Measurements from ENCODE around the gene ZNF367.
"Not testable (repeated sequence)": the region's sequence is repeated elsewhere in the genome, so short reads cannot be mapped to it uniquely, and the experiment has no call there.

Gene ZNF367

DNA sequence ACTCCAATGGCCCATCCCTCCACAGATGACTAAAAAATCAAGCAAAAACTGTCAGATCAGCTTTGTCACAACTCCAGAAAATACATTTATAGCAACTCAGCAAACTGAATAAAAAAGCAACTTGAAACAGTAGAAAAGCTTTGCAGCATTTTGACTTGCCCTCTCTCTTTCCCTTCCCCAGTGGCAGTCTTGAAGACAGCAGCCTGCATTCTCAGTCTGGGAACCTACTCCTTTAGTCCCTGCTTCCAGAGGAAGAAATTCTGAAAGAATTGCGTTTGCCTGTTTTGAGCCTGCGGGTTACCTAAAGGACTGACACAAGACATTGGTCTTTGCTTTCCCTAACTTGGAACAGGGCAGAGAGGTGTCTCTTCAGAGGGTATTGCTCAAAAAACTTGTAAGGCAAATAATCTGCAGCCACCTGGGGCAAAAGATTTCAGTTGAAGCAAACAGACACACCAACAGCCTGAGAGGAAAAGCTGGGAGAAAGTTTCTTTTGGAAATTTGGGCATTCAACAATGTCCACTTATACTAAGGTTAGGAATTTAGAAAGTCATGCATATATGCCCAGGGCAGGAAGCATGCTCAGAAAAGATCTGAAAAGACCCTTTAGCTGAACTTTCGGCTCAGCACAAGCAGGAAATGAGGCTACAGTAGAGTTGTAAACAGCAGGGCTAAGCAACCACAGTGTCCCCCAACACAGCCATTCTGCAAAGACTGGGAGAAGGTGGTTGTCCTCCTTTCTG lies 19.4 kb downstream of the ZNF367 start:
- DNase-seq: no peak

DNA sequence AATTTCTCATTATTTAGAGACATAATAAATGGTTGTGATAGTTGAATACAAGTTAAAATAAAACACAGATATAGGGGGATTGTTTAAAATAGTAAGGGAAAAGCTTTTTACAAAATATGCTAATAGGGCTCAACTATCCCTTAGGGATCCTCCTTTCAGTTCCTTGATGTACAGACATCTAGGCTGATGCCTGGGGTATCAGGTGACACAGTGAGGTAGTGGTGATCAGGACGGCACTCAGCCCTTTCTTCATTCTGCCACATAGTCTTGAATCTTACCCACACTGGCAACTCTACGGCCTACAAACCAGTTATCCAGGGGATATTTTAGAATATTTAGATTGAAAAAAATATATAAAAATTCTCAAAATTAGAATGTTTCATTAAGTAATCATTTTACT lies 22.2 kb downstream of the ZNF367 start:
- no peak for DNase-seq

DNA sequence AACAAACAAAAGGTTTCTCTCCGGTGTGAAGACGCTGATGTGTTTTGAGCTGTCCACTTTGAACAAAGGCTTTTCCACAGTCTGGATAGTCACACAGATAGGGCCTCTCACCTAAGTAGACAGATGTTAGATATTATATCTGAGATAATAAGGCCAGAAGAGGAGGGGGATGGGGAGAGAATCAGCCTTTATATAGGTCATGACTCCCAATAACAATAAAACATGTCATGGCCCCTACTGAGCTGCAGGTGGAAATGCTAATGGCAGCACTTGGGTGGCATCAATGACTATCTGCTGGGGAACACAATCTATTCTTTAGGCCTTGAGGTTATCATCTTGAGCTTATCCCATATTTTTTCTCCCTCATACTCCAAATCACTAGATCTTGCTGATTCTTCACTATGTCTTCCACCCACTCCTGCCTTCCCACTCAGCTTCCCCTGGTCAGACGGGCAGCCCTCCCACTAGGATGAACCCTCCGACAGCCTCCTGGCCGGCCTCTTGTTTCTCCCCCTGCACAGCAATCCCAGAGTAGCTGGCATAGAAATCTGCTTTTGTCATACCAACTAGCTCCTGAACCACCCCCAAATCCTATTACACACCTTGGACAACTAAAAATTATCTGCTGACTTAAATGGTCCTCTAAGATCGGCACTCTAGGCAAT lies 23.2 kb downstream of the ZNF367 start:
- DNase-seq: no peak

DNA sequence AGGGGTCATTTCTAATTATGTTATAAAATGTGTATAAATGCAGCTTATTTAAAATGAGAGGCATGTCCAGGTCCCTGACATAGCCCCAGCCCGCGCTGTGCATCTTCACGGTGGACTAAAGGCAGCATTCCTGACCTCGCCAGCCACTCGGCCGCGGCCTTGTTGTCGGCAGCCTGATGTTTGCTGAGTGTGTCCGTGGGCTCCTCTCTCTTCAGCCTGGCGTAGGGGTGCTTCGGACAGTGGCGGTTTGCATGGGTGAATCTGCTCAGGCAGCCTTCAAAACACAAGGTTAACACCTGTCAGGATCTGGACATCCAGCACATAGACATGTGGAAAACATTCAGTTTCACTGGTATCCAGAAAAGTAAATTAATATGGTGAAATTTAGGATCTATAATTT lies 25.9 kb downstream of the ZNF367 start:
- DNase-seq: no peak

DNA sequence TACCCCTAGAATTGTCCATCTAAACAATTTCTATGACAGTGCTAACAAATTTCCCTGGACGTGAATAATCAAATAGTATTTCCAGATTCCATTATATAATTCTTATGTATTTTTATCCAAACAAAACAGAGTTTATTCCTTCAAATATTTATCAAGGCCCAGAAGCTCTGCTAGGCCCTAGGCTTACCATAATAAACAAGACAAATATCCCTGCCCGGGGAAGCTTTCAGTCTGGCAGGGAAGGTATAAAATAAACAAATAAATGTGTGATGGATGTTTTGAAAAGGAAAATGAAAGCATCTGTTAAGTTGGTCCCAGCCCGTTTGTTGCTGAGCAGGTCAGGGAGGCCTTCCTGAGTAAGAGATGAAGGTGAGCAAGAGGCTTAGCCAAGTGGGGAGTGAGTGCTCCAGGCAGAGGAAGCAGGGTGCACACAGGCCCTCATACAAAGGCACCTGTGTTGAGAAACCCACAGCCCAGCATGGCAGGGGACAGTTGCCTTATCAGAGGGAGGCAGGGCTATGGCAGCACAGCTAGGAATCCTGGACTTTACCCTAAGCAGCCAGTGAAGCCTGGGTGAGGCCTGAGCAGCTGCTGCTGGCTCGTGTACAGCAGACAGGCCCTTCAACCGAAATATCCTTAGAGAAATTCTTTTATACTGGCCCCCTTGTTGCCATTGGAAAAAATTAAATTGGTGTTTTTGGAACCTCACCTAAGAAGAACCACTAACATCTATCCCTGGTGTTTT lies 27.0 kb downstream of the ZNF367 start:
- DNase-seq: no peak

DNA sequence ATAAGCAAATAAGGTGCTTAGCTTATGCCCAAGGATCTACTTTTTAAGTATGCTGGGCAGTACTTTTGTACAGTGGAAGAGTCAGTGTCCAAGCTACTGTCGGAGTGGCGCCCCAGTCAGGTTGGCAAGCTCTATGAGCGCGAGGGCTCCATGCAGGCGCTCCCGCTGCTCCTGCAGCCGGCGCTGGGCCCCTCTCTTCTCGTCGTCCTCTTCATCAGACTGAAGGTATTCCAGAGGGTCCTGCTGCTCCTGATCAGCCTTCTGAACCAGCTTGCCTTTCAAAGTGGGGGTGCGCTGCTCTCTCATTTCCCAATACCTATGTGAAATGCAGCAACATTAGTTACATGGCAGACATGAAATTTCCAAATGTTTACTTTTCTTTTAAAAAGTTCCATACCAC lies 30.0 kb downstream of the ZNF367 start:
- no peak for DNase-seq

DNA sequence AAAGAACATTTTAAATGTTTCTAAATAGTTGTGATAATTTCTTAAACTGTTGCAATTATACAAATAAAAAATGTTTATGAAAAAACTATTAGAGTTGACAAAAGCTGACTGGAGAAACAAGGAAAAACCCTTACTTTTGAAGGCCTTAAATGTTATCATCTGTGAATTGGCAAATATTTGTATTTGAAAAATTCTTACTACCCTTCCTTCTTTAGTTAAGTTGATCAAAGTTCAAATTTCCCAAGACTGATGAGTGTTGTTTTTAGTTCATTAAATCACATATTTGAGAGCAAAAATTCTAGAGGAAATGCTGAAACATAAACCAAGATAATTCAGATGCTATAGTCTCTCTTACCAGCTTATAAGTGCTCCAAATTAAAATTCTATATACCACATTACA lies 32.0 kb downstream of the ZNF367 start:
- no peak for DNase-seq

DNA sequence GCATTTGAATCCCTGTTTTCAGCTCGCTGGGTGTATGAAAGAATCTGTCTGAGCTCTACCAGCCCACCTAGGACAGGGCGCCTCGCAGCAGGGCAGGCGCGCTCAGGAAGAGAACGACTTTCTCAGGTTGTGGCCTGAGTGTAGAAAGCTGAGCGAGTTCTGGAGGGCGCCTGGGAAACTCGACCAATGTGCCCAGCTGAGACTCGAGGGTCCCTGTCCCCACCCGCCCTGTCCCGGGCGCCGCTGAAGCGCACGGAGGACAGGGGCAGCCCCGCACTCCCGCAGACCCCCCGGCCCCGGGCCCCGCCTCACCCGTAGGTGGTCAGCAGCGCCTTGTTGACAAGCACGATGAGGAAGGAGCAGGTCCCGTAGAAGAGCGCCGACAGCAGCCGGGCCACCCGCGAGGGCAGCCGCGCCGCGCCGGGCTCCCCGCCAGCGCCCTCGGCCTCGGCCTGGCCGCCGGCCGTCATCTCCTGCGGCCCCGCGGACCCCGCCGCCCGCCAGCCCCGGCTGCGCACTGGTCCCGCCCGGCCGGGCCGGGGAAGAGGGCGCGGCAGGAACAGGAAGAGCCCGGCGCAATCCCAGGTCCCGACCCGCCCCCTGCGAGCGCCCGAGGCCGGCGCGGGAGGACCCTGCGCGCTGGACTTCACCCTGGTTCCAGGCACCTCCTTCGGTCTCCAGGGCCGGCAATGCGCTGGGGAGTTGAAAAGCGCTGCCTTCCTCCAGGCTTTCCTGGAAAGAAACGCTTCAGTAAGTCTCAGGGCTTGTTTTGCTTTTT lies 34.8 kb downstream of the ZNF367 start, which contains the start of gene SLC35D2:
Gene SLC35D2, minus strand, starts transcription at position 547 of the 778 bp plus-strand sequence. Its CDS starts 77 bp downstream, at position 470.
- DNase-seq: no peak

DNA sequence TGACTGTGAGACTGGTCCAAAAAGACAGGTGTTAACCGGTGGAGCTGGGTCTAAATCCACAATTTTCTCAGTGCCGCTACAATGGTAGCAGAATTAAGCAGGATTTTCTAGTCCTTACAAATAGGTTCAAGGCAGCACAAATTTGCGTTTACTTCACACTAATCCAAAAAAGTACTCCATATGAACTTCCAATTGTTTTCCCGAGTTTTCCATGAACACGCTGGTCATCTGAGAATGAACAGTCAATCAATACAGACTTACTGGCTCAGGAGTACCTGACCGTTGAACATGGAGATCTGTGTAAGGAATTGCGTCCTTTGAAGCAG lies 35.4 kb downstream of the ZNF367 start:
- no peak for DNase-seq

DNA sequence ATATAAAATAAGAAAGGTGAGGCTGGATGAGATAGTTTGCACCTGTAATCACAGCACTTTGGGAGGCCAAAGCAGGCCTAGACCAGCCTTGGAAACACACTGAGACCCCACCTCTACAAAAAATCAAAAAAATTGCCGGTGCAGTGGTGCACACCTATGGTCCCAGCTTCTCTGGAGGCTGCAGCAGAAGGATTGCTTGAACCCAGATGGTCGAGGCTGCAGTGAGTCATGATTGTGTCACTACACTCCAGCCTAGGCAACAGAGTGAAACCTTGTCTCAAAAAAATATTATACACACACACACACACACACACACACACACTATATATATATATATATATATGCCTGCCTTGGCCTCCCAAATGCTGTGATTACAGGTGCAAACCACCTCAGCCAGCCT lies 36.0 kb downstream of the ZNF367 start:
- no peak for DNase-seq

DNA sequence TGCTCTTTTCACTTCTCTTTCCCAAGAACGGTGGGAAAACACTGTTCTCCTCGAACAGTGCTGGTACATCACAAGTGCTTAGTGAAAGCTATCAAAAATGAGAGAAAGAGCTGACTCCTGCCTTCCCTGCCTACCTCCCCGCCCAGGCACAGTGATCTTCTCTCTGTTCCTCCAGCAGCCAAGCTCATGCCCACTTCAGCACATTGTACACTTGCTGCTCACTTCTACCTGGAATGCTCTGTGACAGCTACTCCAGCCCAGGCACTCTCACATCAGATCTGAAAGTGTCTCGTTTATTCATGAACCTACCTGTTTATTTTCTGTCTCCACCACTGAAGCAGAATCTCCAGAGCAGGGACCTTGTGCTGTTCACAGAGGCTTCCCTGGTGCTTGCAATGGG lies 36.5 kb downstream of the ZNF367 start:
- DNase-seq: no peak

DNA sequence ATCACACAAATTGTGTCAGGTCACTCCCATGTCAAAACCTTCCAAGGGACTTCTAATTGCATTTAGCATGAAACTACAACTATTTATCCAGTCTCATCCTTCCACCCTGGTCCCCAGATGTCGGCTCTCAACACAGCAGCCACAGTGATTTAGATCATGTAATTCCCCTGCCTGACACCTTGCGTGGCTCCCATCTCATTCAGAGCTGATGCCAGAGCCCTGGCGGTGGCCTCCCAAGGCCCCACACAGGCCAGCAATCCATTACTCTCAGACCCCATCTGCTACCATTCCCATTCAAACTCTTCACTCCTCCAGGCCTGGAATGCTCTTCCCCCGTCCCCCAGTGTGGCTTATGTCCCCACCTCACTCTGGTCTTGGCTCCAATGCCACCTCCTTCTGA lies 37.0 kb downstream of the ZNF367 start:
- DNase-seq: no peak

DNA sequence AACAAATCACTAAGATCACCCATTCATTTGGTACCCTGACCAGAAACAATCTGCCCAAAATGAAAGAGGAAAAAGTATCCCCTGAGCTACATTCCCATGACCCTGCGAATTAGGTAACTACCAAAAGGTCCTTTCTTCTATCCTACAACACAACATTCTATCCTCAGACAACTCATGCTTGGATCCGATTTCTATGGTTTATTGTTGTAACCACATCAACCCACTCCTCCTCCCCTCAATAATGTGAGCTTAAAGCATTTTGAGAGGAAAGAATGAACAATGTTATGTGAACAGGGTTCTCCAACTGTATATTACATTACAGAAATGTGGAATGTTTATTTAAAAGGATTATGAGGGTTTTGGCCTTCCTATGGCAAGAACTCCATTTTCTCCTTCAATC lies 38.7 kb downstream of the ZNF367 start:
- no peak for DNase-seq

DNA sequence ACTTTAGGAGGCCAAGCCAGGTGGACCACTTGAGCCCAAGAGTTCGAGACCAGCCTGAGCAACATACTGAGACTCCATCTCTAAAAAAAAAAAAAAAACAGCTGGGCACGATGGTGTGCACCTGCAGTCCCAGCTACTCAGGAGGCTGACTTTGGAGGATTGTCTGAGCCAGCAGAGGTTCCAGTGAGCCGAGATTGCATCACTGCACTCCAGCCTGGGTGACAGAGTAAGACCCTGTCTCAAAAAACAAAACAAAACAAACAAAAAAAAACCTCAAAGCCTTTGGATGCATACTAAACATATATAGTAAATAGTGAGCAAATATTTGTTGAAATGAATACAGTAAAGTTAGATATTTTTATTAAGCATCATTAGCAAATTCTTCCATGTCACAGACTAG lies 40.0 kb downstream of the ZNF367 start:
- no peak for DNase-seq

DNA sequence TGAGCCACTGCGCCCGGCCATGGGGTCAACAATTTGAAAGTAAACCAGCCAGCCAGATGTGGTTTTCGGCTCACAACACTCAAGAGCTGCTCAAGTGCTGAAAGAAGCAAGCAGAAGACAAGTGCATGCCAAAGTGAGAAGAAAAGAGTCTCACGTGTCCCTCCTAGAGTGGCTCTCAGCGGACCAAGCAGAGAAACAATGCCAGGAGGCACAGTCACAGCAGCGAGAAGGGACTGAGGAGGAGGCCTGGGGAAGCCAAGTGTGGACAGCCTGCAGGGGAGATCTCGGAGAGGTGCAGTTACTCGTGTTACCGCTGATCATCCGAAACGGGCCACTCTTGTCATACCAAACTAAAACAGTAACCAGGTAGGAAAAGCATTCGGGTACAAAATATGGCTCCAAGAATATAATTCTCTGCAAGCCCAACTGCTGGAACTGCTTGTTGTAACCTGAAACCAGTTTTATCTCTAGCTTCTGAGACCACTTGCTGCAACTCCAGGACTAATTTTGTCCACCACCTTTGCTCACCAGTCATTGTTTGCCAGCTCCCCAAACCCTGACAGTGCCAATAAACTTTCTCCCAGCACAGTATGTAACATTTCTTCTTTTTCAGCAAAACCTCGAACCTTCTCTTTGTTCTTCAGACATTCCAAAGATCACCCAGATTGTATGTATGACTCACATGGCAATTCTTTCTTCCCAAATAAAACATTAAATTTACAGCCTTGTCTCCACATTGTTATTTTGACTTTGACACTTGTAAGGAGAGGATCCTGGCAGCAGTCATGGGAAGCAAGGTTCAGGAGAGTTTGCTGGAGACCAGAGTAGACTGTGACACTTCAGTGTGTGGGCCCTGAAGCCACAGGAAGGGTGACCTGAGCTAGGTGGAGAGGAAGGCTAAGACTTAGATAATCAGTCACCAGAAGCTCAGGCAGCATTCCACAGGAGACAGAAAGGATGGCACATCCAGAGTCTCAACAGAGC lies 41.0 kb downstream of the ZNF367 start:
- DNase-seq: no peak

DNA sequence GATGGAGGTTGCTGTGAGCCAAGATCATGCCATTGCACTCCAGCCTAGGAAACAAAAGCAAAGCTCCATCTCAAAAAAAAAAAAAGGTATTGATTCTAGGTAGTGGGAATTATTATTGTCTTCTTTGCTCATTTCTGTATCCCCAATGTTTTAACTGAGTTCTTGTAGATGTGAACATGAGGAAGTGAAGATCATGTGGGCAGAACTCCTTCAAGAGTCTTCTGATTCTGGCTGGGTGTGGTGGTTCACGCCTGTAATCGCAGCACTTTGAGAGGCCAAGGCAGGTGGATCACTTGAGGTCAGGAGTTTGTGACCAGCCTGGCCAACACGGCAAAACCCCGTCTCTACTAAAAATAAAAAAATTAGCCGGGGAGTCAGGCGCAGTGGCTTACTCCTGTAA lies 42.7 kb downstream of the ZNF367 start:
- DNase-seq: not testable (repeated sequence)

DNA sequence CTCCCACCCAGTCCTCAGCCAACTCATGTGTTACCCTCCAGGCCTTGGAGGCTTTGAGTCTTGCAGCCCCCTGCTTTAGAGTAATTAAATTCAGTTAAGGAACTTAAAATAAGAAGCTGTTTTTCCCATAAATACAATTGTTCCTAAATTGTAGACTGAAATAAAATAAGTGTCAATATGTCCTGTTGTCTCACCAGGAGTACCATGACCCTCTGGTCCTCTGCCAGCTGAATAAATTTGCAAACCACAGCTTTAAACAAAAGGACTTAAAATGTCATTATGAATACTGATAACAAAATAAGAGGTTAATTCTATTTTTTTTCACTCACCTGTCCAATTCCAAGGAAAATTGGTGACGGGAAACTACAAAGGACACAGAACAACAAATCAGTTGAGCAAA lies 50.2 kb downstream of the ZNF367 start:
- no peak for DNase-seq

DNA sequence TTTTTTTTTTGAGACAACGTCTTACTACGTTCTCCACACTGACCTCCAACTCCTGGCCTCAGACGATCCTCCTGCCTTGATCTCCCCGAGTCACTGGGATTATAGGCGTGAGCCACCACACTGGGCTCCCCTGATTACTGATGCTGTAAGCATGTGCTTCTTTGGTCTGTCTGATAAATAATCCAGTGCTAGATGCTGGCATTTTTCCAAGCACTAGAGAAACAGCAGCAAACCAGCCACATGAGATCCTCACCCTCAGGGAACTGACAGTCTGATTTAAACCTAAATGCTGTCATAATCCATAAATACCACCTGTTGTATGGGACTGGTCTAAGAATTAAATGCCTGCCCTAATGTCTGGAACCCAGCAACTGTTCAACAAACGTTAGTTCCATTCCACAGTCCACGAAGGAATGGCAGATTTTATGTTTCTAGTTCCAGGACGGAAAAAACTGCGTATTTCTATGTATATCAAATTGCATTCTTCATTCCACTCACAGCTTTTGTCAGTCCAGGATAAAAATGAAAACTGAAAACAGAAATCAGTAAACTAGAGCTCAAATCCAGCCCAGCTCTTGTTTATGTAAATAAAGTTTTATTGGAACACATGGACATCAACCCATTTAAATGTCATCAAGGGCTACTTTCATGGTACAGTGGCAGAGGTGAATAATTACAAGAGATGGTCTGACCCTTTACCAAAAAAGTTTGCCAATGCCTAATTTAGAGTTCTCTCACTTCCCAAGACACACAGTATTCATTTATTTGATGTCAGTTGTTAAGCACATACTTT lies 54.8 kb downstream of the ZNF367 start:
- no peak for DNase-seq

DNA sequence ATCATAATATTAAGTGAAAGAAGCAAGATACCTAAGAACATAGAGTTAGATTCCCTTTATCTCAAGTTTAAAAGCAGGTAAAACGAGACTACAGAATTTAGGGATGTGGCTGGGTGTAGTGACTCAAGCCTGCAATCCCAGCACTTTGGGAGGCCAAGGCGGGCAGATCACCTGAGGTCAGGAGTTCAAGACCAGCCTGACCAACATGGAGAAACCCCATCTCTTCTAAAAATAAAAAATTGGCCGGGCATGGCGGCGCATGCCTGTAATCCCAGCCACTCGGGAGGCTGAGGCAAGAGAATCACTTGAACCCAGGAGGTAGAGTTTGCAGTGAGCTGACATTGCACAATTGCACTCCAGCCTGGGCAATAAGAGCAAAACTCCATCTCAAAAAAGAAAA lies 56.1 kb downstream of the ZNF367 start:
- not testable (repeated sequence) for DNase-seq

DNA sequence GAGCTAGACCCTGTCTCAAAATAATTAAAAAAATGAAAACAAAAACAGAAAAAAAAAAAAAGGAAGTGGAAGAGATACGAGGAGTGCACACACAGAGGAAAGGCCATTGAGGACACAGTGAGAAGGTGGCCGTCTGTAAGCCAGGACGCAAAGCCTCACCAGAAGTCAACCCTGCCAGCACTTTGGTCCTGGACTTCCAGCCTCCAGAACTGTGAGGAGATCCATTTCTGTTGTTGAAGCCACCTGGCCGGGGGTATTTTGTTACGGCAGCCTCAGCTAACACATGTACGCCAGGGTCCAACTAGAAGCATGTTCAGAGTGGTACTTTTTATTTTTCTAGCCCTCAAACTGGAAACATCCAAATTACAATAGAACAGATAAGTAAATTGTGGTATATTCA lies 56.5 kb downstream of the ZNF367 start:
- DNase-seq: no peak

DNA sequence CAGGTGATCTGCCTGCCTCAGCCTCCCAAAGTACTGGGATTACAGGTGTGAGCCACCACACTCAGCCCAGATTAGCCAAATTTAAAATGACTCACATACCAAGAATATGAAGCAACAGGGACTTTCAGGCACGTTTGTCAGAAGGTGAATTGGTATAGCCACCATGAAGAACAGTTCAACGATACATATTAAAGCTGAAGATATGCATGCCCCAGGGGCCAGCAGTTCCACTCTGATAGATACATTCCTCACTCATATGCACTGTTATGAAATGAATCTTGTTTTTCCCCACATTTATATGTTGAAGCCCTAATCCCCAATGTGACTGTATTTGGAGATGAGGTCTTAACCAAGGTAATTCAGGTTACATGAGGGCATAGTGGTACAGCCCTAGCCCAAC lies 57.2 kb downstream of the ZNF367 start:
- no peak for DNase-seq

All from activated CD4-positive, alpha-beta T cell treated with anti-CD3 and anti-CD28 coated beads, Interleukin-2, amount 50 U/mL, for 4 hours (primary cell).